Measurements from ENCODE around the gene ADGRD1.

The ADGRD1 gene

DNA sequence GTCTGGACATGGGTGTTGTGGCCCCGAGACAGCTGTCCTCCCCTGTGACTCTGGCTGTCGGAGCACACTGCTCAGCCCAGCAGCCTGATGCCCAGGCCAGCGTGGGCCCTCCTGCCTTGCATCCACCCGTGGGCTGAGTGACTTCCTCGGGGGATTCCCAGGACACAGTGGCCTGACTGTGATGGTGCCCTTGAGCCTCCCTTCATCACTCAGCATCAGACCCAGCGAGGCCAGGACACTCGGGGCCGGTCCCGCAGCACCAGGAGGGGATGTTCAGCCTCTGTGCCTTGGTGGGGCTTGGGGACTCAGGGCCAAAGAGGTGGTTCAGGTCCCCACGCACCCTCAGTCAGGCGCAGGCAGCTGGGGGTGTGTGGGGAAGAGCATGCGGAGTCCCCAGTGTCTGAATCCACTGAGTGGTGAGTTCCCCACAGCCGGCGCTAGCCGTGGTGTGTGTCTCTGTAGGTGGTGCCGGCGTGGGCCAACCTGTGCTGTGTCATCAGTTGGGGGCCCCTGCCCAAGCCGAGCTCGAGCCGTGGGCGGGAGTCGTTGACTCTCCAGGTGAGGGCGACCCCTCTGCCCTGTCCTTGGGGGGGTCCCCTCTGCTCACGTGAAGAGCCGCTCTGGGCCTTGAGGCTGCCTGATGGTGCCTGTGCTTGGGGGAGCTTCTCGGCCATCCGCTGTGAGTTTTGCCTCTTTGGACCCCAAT lies 185.8 kb downstream of the ADGRD1 start:
- DNase-seq, result no peak

DNA sequence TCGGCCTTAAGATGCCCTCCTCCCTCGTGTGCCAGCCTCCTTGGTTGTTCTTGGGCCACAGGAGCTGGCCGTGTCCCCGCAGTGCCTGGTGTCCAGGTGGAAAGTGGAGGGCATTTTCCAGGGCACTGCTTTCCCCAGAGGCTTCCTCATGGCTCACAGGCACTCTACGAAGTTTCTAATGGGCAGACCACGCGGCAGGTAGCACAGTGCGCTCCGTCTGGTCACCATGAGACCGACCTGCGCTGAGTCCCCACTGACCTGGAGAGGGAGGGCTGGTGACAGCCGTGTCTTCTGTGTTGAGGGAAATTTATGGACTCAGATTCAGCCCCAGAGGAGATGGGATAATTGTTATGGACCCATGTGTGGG lies 186.3 kb downstream of the ADGRD1 start:
- no peak for DNase-seq

DNA sequence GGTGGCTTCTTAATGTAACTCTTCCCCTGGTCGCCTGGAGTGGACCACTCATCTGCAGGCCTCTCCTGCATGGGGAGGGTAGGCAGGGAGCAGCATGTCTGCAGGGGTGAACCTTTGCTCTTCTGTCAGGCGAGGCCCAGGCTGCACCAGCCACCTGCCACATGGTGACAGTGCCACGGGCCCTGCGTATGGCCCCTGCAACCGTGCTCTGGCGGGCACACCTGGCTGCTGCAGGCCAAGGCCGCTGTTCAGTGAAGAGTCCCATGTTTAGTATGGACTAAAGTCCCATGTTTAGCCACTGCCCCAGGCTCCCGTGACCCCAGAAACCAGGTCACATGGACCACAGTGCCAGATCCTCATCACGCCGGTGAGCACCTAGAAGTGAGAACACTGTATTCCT lies 187.0 kb downstream of the ADGRD1 start:
- no peak for DNase-seq

DNA sequence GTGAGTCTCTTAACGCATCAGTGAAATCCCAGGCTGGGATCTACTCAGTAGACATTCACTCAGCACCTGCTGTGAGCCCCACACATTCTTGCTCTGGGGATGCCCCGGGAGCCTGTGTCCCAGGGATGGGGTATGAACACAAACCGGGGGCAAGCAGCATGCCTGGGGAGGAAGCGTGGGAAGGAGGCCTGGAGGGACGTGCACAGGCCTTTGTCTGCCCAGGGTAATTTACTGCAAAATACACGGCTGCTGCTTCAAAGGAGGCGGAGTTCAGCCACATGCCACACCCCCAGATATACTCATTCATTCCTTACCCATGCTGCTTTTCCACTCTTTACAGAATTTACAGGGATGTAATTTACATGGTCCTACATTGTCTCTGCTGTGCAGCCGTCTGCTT lies 187.8 kb downstream of the ADGRD1 start:
- DNase-seq, result no peak

DNA sequence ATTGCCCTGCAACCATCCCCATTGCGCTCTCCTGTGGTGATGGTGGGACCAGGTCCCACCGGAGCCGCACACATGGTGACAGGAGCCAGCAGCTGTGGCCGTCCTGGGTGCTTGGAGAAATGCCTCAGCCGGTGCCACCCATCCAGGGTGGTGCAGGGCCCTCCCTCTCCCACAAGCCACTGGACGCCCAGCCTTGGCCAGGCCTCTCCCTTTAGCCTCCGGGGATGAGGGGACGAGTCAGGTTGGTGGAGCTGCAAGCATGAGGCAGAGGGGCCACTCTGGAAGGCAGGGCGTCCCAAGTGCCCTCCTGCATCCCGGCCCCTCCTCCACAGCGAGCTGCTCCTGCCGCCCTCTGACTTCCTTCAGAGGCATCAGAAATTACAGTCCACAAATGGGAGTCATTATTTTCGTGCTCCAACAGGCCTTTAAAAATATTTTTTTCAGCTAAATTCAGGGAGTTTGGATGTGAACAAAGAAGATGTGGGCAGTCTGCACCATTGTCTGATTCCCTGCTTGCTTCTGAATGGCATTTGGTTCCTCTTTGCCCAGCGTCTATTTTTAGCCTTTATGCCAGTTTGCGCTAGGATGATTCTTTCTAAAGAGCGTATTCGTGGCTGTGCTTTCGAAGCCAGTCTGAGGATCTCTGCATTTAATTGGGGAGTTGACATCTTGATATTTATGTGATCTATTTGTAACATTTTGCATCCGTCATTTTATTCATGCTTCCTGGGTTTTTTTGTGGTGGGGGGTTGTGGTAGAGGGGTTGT lies 189.4 kb downstream of the ADGRD1 start:
- no peak for DNase-seq

DNA sequence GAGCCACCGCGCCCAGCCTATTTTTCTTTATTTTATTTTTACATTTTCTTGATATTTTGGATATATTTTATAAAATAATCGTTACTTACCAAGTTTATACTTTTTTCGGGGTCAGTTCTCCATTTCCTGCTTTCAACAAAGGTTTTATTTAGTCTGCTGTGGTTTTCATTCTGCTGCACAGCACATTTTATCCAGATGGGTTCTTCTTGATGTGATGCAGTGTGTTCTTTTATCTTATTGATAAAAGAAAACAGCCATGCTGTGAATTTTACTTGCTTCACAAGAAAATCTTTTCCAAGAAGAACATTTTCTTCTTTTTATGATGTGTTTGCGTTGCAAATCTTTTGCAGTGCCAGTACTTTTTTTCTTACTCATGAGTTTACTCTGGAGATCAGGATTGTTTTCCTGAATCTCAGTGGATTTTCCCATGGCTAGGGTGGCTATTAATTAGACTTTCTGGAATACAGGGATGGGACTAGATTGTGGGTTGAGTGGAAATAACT lies 192.5 kb downstream of the ADGRD1 start:
- no peak for DNase-seq

DNA sequence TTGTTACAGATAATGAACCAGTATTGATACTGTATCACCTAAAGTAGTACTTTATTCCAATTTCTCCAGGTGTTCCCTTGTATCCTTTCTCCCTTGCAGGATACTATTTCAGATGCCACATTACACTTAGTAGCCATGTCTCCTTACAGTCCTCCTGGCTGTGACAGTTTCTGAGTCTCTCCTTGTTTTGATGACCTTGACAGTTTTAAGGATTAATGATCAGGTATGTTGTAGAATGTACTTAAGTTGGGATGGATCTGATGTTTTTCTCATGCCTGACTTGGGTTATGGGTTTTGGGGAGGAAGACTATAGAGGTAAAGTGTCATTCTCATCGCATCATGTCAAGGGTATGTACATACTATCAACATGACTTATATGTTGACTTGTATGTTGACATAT lies 193.6 kb downstream of the ADGRD1 start:
- no peak for DNase-seq

DNA sequence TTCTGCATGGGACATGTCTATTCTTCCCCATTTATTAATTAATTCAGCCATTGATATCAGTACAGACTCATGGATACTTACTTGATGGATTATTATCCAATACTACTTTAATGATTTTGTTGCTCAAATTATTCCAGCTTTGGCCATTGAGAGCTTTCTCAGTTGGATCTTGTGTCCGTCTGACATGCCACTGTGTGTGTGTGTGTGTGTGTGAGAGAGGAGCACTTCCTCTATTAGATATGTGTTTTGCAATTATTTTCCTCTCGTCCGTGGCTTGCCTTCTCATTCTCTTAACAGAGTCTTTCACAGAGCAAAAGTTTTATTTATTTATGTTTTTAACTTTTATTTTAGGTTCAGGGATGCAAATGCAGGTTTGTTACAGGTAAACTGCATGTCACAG lies 194.2 kb downstream of the ADGRD1 start:
- DNase-seq, result no peak

DNA sequence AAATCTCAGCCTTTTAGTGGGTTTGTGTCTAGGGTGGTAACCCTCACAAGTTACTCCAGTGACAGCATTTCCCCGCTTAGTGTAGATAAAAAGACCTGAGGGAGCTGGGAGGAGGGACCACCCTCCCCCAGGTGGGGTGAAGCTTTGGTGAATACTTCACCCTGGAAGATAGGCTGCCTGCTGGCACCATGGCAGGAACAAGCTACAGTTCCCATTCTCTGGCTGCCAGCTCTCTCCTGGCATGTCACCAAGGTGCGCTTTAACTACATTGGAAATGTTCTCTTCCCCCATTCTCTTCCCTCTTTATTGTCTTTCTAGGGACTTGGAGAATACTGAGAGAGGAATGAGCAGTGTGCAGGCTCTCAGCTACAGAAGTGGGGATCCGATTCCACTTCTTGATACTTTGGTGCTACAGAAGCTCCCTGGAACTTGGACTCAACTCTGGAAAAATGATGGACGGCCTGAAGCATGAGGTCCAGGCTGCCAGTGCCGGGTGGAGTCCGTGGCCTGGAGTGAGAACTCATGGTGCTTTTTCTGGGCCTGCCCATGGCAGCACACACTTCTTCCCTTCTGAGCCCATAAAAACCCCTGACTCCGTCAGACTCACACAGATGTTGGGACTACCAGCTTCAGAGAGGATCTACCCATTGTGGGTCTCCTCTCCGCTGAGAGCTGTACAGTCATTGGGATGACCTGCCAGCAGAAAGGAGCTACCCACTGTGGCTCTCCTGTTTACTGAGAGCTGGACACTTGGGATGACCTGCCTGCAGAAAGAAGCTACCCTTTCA lies 198.0 kb downstream of the ADGRD1 start:
- DNase-seq, result no peak

DNA sequence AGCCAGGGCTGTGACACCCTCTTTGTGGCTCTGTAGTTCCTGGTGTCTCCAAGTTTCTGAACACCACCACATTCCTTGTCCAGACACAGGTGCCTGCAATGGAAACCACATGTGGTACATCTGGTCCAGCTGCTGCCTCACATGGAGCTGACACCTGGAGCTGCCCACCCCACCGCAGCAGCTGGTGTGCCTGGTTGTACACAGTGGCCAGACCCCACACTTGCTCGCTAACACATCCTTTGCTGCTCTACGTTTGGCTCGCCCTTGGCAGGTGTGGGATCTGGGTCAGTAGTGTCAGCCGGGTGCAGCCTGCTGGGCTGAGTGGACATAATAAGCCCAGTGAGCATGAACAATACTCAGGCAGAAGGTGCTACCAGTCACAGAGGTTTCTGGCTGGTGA lies 198.9 kb downstream of the ADGRD1 start:
- DNase-seq, result no peak

DNA sequence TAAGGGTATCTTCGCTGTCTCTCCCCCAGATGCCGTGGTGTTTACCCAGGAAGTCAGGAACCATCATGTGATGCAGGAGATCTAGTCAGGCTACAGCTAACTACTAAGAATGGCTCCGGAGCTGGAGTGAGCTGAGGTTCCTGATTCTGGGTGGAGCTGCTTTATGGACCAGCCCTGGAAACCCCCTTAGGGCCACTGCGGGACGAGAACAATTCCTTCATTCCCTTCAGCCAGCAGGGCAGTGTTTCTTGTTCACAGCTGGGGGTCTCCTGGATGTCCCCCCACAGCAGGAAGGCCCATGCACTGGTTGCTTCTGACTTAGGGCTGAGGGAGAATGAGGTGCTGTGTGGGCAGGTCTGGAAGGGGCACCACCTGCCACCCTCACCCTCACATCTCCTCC lies 199.3 kb downstream of the ADGRD1 start:
- no peak for DNase-seq

DNA sequence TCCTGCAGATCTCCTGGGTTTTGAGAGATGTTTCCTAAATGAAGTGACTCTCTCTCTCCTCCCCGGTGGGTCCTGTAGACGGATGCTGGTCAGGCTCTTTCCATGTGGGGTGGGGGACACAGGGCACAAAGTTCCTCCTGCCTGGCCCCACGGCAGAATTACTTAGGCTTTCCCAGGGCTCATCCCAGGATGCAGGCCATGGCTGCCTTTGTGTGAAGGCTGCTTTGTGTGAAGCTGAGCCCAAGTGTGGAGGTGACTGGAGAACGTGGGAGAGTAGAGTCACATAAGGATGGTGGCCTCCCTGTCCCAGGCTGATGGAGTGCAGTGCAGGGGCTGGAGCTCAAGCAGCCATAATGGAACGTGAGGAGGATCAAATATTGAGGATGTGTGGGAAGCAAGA lies 200.2 kb downstream of the ADGRD1 start:
- DNase-seq, result no peak

DNA sequence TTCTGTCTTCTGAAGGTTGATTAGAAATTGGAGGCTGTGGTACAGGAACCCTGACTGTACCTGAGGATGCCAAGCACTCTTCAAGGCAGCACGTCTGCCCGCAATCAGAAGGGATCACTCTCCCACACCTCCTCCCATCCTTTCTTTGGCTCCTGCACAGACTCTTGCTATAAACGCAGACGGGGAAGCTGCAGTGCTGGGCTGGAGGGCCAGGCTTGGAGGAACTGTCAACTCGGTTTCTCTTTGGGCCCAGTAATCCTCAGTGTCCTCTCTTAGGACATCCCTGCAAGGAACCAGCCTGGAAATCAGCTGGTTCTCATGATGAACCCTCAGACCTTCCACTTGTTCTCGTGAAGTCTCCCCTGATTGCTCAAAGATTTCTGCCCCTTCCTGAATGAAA lies 201.4 kb downstream of the ADGRD1 start:
- DNase-seq, result no peak

DNA sequence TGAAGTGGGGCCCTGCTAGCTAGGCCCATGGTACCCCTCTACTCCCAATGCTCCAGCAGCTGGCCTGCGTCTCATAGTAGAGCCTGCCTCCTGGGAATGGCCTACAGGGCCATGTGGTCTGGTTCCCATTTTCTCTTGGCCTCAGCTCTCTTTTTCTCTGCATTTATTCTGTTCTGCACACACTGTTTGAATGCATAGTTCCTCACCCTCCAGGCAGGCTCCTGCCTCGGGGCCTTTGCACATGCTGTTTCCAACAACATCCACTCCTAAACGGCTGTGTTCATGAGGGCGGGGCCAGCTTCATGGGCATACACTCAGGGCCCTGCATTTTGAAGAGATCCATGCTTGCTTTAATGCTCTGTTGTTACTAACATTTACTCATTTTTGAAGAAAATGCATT lies 204.0 kb downstream of the ADGRD1 start:
- DNase-seq, result no peak

DNA sequence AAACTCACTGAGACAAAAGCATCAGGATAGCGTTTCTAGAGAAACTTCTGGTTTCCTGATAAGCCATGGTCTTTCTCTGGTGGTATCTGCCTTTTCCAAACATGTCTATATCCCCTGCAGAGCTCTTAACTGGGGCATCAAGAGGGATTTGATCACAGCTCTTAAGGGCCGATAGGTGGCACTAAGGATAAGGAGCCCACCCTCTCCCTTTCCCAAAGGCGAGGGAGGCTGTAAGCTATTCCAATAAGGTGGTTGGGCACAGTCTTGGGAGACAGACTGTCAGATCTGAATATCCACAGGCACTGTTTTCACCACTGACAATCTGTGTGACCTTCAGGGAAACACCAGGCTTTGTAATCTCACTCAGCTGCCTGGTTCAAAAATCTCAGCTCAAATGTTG lies 206.0 kb downstream of the ADGRD1 start:
- no peak for DNase-seq

DNA sequence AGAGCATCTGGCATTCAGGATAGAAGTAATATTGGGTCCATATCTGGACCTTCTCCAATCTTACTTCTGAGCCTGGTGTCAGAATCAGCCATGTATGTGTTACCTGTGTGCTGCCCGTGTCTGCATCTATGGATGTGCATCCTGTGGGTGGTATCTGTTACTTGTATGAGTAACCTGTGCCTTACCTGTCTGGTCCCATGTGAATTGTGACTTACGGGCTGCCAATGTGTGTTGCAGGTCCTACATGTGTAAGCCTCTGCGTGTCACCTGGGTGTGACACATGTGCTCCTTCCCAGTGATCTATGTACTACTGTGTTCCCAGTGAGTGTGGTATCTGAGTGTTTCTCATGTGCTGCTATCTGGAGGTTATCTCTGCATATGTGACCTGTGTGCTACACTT lies 208.4 kb downstream of the ADGRD1 start:
- no peak for DNase-seq

DNA sequence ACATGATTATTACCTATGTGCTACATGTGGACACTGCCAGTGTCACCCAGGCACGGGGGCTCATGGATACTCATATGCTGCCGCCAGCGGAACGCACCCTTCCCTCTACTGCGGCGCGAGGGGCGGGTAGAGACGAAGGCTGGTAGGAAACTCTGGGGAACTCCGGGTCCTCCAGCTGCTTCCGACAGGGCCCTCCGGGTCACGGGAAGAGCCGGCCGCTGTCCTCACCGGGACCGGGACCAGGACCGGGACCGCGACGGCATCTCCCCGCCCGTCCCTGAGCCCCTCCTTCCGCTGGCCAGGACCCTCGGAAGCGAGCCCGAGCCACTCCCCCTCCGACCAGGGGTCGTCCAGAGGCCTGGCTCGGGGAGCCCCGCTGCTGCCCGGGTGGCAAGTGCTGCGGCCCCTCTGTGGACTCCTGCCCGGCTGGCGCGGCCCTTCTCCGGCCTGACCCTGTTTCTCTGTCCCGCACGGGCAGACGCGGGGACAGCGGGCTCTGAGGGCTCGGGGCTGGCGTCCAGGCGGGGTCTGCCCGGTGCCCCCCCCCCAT lies 209.6 kb downstream of the ADGRD1 start:
- DNase-seq, result no peak

DNA sequence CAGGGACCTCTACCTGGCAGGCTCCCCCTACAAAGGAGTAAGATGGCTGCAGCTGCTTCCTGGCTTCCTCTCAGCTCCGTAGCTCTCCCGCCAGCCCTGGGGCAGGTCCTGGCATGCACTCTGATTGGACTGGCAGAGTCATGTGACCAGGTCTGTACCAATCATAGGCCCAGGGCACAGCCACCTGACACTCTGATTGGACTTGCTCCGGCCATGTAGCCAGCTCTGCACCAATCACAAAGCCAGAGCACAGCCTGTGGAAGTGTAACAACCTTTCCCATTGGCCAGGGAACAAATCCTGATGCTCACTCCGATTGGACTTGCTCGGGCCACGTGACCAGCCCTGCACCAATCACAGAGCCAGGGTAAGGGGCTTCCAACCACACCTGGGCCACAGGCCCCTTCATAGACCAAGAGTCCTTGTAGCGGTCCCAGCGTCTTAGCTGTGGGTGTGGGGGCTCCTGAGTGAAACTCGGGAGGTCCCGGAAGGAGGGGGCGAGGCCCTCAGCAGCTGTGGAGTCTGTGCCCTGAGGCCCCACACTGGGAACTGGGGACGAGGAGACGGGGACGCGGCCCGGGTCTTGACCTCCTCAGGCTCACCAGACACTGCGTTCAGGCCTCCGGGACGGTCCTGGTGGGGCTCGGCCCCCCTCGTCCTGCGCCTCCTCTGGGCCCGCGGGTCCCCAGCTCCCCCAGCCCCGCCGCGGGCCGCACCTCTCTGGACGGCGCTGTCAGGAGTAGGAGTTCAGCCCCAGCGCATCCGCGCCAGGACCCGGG lies 210.6 kb downstream of the ADGRD1 start:
- no peak for DNase-seq

DNA sequence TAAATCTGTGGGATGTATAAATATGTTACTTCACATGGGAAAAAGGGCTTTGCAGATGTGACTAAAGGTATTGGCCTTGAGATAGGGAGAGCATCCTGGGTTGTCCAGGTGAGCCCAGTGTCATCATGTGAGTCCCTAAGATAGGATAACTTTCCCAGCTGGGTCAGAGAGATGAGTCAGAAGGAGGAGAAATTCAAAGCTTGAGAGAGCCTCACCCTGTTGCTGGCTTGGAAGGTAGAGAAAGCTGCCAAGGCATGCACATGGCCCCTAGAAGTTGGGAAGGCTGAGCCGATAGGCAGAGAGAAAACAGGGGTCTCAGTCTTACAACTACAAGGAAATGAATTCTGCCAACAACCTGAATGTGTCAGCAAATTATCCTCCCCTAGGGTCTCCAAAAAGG lies 213.0 kb downstream of the ADGRD1 start:
- DNase-seq, result no peak

DNA sequence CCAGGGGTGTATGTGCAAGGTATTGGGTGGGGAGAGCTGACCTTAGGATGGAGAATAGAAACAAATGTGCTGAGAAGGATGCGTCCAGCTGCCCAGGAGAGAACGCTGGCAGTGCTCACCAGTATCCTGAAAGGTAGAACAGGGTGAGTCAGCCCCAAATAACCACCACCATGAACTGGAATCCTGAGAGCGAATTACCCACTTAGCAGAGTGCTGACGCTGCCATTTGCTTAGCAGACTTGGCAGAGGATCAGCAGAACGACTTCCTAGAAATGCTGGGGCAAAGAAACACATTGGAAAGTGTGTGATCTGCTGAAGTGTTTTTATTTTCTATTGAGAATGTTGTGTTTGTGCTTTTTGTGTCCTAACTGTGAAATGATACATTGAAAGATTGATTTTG lies 213.6 kb downstream of the ADGRD1 start:
- no peak for DNase-seq

DNA sequence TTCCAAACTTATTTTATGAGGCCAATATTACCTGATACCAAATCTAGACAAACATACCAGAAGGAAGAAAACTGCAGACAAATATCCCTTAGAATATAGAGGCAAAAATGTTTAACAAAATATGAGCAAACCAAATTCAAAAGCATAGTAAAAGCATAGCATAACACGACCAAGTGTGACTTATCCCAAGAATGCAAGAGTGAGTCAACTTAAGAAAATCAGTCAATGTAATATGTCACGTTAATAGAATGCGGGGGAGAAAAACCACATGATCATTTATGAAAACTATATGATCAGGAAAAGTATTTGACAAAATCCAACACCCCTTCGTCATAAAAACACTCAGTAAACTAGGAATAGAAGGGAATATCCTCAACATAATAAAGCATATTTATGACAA lies 217.3 kb downstream of the ADGRD1 start:
- no peak for DNase-seq

DNA sequence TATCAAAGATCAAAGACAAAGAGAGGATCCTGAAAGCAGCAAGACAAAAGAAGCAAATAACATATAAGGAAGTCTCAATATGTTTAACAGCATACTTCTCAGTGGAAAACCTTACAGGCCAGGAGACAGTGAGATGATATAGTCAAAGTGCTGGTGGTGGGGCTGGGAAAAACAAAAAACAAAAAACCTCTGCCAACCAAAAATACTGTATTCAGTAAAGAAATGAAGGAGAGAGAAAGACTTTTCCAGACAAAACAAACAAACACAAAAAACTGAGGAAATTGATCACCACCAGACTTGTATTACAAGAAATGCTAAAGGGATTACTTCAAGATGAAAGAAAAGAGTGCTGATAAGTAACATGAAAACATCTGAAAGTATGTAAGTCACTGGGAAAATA lies 221.2 kb downstream of the ADGRD1 start:
- no peak for DNase-seq

DNA sequence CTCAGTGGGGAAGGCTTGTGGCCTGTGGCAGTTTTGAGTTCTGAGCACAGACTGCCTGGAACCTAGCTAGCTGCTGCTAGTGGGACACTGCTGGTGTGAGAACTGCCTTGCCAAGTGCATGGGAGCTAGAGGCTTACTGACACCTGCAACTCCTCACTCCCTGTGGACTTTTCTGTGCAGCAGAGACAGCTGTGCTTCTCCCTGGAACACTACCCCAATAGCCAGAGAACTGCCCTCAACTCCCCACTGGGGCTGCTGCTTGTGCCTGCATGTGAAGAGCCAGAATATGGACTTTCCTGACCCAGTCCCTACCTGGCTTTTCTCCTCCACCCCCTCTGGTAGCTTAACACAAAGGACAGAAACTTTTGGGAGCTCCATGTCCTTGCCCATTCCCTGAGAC lies 222.6 kb downstream of the ADGRD1 start:
- DNase-seq, result no peak
